ENCODE data around the gene PSMG2. TPM values are rescaled to one million over a fixed set of nuclear protein-coding genes. Genes with fewer than 3 reads are reported as not detected.
A peak's percentile ranks its signal among the peaks of the same experiment; 100 is the strongest.

Gene PSMG2
- total and polyA plus RNA-seq, 2 of the 13 experiments (the other 11 are each of a cell fraction or from before 2014, with no cell fraction given), result 53.4 to 94.8 TPM

DNA sequence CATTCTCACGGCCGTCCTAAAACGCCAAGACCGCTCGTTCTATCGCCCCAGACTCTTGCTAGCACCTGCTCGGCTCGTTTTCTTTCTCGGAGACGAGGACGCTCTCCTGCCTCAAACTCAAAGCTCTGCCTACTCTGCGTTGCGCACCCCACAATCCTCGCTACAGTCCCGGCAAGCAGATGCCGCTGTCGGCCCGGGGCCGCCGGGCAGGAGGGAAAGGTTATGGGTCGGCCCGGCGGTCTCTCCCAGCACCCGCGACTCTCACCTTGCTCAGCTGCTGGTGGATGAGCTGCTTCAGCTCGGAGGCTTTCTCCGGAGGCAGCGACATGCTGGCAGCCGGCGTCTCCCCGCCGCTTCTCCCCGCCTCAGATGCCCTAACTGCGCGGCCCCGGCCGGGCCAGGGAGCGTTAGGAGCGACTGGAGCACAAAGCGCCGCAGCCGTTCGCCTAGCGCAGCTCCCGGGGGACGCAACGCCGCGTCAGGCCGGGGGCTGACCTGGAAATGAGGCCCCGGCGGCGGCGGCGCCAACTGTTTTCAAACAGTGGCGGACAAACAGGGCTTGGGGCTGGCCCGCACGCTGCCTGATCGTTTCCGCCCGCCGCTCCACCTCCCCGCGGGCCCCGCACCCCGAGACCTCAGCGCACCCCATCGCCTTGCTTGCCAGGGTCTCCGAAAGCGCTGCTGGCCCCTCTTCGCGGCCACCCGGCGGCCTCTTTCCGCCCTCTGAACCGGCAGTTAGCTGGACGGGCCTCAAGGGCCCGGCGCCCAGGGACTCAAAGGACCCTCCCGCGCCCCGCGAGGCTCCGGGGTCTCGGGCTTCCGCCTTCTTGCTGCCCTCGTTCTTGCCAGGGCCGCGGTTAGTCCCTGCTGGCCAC, at the start of gene PSMG2, which contains the start of gene CEP76 (continued):
- TF ChIP-seq, protein P1, sequence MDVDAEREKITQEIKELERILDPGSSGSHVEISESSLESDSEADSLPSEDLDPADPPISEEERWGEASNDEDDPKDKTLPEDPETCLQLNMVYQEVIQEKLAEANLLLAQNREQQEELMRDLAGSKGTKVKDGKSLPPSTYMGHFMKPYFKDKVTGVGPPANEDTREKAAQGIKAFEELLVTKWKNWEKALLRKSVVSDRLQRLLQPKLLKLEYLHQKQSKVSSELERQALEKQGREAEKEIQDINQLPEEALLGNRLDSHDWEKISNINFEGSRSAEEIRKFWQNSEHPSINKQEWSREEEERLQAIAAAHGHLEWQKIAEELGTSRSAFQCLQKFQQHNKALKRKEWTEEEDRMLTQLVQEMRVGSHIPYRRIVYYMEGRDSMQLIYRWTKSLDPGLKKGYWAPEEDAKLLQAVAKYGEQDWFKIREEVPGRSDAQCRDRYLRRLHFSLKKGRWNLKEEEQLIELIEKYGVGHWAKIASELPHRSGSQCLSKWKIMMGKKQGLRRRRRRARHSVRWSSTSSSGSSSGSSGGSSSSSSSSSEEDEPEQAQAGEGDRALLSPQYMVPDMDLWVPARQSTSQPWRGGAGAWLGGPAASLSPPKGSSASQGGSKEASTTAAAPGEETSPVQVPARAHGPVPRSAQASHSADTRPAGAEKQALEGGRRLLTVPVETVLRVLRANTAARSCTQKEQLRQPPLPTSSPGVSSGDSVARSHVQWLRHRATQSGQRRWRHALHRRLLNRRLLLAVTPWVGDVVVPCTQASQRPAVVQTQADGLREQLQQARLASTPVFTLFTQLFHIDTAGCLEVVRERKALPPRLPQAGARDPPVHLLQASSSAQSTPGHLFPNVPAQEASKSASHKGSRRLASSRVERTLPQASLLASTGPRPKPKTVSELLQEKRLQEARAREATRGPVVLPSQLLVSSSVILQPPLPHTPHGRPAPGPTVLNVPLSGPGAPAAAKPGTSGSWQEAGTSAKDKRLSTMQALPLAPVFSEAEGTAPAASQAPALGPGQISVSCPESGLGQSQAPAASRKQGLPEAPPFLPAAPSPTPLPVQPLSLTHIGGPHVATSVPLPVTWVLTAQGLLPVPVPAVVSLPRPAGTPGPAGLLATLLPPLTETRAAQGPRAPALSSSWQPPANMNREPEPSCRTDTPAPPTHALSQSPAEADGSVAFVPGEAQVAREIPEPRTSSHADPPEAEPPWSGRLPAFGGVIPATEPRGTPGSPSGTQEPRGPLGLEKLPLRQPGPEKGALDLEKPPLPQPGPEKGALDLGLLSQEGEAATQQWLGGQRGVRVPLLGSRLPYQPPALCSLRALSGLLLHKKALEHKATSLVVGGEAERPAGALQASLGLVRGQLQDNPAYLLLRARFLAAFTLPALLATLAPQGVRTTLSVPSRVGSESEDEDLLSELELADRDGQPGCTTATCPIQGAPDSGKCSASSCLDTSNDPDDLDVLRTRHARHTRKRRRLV (CRISPR knock-in tag; IDR thresholded peaks at IDR 0.05), result peak; percentile 84; the same call in 1 of the 2 replicates
- TF ChIP-seq AKAP8 (CRISPR knock-in tag; IDR thresholded peaks at IDR 0.05) (peak; percentile 32; the same call in 1 of the 2 replicates), KDM6A (CRISPR knock-in tag; IDR thresholded peaks at IDR 0.05; ENCODE audit: low read depth) (no peak), BRCA1 (CRISPR knock-in tag; IDR thresholded peaks at IDR 0.05) (no peak; the same call in 1 of the 2 replicates), ZNF878 (CRISPR knock-in tag; IDR thresholded peaks at IDR 0.05) (peak; percentile 54; the same call in 1 of the 2 replicates), DMAP1 (CRISPR knock-in tag; IDR thresholded peaks at IDR 0.05) (peak; percentile 86), MTF2 (CRISPR knock-in tag; IDR thresholded peaks at IDR 0.05; ENCODE audit: borderline replicate concordance) (peak; percentile 86; the same call in 1 of the 2 replicates), ZNF891 (CRISPR knock-in tag; IDR thresholded peaks at IDR 0.05) (peak; percentile 67)
- TF ChIP-seq, protein P2, sequence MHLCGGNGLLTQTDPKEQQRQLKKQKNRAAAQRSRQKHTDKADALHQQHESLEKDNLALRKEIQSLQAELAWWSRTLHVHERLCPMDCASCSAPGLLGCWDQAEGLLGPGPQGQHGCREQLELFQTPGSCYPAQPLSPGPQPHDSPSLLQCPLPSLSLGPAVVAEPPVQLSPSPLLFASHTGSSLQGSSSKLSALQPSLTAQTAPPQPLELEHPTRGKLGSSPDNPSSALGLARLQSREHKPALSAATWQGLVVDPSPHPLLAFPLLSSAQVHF (CRISPR knock-in tag; IDR thresholded peaks at IDR 0.05), result no peak
- TF ChIP-seq, protein P3, sequence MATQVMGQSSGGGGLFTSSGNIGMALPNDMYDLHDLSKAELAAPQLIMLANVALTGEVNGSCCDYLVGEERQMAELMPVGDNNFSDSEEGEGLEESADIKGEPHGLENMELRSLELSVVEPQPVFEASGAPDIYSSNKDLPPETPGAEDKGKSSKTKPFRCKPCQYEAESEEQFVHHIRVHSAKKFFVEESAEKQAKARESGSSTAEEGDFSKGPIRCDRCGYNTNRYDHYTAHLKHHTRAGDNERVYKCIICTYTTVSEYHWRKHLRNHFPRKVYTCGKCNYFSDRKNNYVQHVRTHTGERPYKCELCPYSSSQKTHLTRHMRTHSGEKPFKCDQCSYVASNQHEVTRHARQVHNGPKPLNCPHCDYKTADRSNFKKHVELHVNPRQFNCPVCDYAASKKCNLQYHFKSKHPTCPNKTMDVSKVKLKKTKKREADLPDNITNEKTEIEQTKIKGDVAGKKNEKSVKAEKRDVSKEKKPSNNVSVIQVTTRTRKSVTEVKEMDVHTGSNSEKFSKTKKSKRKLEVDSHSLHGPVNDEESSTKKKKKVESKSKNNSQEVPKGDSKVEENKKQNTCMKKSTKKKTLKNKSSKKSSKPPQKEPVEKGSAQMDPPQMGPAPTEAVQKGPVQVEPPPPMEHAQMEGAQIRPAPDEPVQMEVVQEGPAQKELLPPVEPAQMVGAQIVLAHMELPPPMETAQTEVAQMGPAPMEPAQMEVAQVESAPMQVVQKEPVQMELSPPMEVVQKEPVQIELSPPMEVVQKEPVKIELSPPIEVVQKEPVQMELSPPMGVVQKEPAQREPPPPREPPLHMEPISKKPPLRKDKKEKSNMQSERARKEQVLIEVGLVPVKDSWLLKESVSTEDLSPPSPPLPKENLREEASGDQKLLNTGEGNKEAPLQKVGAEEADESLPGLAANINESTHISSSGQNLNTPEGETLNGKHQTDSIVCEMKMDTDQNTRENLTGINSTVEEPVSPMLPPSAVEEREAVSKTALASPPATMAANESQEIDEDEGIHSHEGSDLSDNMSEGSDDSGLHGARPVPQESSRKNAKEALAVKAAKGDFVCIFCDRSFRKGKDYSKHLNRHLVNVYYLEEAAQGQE (IDR thresholded peaks at IDR 0.05; ENCODE audit: borderline replicate concordance in 1 of 2, low read depth in 1 of 2, low read length in 2 of 2), result peak in 1 of 2 experiments; percentile 30; a peak in 1 of 4 replicates
- TF ChIP-seq, protein P4, sequence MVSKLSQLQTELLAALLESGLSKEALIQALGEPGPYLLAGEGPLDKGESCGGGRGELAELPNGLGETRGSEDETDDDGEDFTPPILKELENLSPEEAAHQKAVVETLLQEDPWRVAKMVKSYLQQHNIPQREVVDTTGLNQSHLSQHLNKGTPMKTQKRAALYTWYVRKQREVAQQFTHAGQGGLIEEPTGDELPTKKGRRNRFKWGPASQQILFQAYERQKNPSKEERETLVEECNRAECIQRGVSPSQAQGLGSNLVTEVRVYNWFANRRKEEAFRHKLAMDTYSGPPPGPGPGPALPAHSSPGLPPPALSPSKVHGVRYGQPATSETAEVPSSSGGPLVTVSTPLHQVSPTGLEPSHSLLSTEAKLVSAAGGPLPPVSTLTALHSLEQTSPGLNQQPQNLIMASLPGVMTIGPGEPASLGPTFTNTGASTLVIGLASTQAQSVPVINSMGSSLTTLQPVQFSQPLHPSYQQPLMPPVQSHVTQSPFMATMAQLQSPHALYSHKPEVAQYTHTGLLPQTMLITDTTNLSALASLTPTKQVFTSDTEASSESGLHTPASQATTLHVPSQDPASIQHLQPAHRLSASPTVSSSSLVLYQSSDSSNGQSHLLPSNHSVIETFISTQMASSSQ (IDR thresholded peaks at IDR 0.05; ENCODE audit: low read depth), result no peak
- TF ChIP-seq, protein P4 (CRISPR knock-in tag; IDR thresholded peaks at IDR 0.05; ENCODE audit: borderline replicate concordance), result no peak; the same call in 1 of the 2 replicates

Measured in HepG2 (cell line).